ENCODE measurements around the gene KIF12.

DNA sequence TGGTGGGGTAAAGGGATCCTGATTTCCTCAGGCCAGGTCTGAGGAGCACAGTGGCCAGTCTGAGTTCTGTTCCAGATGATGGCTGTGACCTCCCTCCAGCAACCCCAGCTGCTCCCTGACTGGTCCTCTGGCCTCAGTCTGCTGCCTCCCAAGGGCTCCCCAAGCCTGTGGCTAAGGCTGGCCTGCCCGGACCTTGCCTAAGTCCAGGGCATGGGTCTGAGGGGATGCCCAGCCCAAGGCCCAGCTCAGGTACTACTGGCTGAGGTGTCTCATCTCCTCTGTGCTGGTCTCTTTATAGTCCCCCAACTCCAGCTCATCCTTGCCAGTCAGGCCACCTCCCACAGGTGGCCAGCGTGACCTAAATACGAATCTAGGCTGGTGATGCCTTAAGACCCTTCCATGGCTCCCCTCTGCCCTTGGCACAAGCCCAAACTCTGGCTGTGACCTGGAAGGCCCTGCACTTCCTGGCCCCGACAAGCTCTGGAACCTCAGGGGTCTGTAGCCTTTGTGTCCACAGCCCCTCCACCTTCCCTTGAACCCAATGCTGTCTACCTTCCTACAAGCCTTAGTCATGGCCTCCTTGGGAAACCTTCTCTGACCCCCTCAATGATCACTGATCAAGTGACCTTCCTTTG lies 9.8 kb downstream of the KIF12 start:
- TF ChIP-seq POLR2AphosphoS5 (IDR thresholded peaks at IDR 0.05; ENCODE audit: insufficient read depth, low read depth, low read length) = no peak
- no peak for TF ChIP-seq POLR2A (IDR thresholded peaks at IDR 0.05; ENCODE audit: low read depth, low read length)
- TF ChIP-seq, protein P1, sequence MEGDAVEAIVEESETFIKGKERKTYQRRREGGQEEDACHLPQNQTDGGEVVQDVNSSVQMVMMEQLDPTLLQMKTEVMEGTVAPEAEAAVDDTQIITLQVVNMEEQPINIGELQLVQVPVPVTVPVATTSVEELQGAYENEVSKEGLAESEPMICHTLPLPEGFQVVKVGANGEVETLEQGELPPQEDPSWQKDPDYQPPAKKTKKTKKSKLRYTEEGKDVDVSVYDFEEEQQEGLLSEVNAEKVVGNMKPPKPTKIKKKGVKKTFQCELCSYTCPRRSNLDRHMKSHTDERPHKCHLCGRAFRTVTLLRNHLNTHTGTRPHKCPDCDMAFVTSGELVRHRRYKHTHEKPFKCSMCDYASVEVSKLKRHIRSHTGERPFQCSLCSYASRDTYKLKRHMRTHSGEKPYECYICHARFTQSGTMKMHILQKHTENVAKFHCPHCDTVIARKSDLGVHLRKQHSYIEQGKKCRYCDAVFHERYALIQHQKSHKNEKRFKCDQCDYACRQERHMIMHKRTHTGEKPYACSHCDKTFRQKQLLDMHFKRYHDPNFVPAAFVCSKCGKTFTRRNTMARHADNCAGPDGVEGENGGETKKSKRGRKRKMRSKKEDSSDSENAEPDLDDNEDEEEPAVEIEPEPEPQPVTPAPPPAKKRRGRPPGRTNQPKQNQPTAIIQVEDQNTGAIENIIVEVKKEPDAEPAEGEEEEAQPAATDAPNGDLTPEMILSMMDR (IDR thresholded peaks at IDR 0.05; ENCODE audit: extremely low read depth in 1 of 2, insufficient read depth in 1 of 2, low read depth in 1 of 2, low read length in 2 of 2) = no peak
